ENCODE data around the gene IMPDH1.

- TF ChIP-seq CTCF (IDR thresholded peaks at IDR 0.05; ENCODE audit: low read depth, low read length), result no peak
- TF ChIP-seq EZH2phosphoT487 (IDR thresholded peaks at IDR 0.05; ENCODE audit: low read depth), result no peak
These were observed 47.1 kb downstream of the IMPDH1 start for GRCh38 chr7:128362670-128363069.
